ENCODE results near the gene SIRT2.

The SIRT2 gene

GRCh38 chr19:38932425-38933179 is 33.2 kb upstream of the SIRT2 start (continued):
- TF ChIP-seq ZNF776 (tag by site-specific recombination; IDR thresholded peaks at IDR 0.05; ENCODE audit: borderline replicate concordance) = no peak
- no peak for TF ChIP-seq ZNF112 (tag by site-specific recombination; IDR thresholded peaks at IDR 0.05)
- TF ChIP-seq KLF9 (tag by site-specific recombination; IDR thresholded peaks at IDR 0.05; ENCODE audit: low read depth) = 0 out of 2 replicates have a peak, but pooled peaks have one; percentile 4
- 0 out of 2 replicates have a peak, but pooled peaks have one; percentile 25 for TF ChIP-seq GLIS2 (tag by site-specific recombination; IDR thresholded peaks at IDR 0.05)
- no peak for TF ChIP-seq ZNF76 (tag by site-specific recombination; IDR thresholded peaks at IDR 0.05; ENCODE audit: borderline replicate concordance, low read depth)
- no peak for TF ChIP-seq ZNF19 (tag by site-specific recombination; IDR thresholded peaks at IDR 0.05; ENCODE audit: low read depth)
- no peak for TF ChIP-seq SETDB1 (IDR thresholded peaks at IDR 0.05; ENCODE audit: insufficient read length, low read length)

- POLR2A ChIA-PET = interaction anchor here (0.8 to 2.5 kb wide), 8 partner anchors 9 to 557 kb away, joined by 3 to 34 read pairs (median 9); partner anchors contain the start of genes EIF3K, NFKBIB, PSMD8 and RPS16
- Histone ChIP-seq H3K4me1 (ENCODE audit: control insufficient read depth, insufficient read depth, low read length) (peaks cover 10% of the 10 kb centered on the region; the same call in 1 of the 2 replicates), H3K4me3 (ENCODE audit: low read depth, low read length) (peak overlapping the region; percentile 64), H3K36me3 (ENCODE audit: control insufficient read depth in 2 of 2, insufficient read depth in 1 of 2, low read length in 2 of 2) (peaks cover 29 to 53% of the 10 kb centered on the region in 2 experiments), H3K27ac (ENCODE audit: extremely low read depth, low read depth, low read length) (peak overlapping the region; percentile 81), H3K9me3 (ENCODE audit: control insufficient read depth, insufficient read depth, low read depth, low read length) (no peaks in the 10 kb centered on the region)
- TF ChIP-seq GLIS2 (tag by site-specific recombination; IDR thresholded peaks at IDR 0.05) (no peak; the same call in 1 of the 2 replicates), ZNF555 (tag by site-specific recombination; conservative IDR thresholded peaks at IDR 0.05) (no peak), ZNF23 (tag by site-specific recombination; IDR thresholded peaks at IDR 0.05; ENCODE audit: borderline replicate concordance) (no peak), ZBTB7A (tag by site-specific recombination; IDR thresholded peaks at IDR 0.05; ENCODE audit: low read depth) (no peak), GLI4 (tag by site-specific recombination; IDR thresholded peaks at IDR 0.05) (no peak), ZNF26 (tag by site-specific recombination; IDR thresholded peaks at IDR 0.05) (no peak), ZNF792 (tag by site-specific recombination; IDR thresholded peaks at IDR 0.05) (0 out of 2 replicates have a peak, but pooled peaks have one; percentile 13), PRDM4 (tag by site-specific recombination; IDR thresholded peaks at IDR 0.05) (no peak), BCL11A (tag by site-specific recombination; IDR thresholded peaks at IDR 0.05; ENCODE audit: low read depth) (0 out of 2 replicates have a peak, but pooled peaks have one; percentile 14), ZNF18 (tag by site-specific recombination; IDR thresholded peaks at IDR 0.05) (peak; percentile 84), ZNF48 (tag by site-specific recombination; IDR thresholded peaks at IDR 0.05) (no peak), GLIS1 (tag by site-specific recombination; IDR thresholded peaks at IDR 0.05) (peak; percentile 76), ZNF174 (tag by site-specific recombination; IDR thresholded peaks at IDR 0.05) (no peak), ZNF404 (tag by site-specific recombination; IDR thresholded peaks at IDR 0.05) (no peak)
- CTCF ChIA-PET = interaction anchor here (0.6 to 5.3 kb wide), 22 partner anchors 10 to 1029 kb away, joined by 3 to 63 read pairs (median 9); partner anchors contain the start of genes FAM98C, NFKBIB and SIRT2
Measured at GRCh38 chr19:38931521-38931793, 32.0 kb upstream of the SIRT2 start.
